MM.1S (cell line): ENCODE data around the gene B9D2.

Source experiments
- EZH2 ChIP-seq: fragments of 300-600 bp; sonication (generic); optimal IDR thresholded peaks from 2 replicates; pipeline ENCODE3; 2017; ENCODE audit warnings: low read depth, mild to moderate bottlenecking, antibody characterized with exemption, low read length, mixed read lengths
- EZH2phosphoT487 ChIP-seq: fragments of 300-600 bp; sonication (generic); IDR thresholded peaks from 2 replicates; pipeline ENCODE4 v1.6.1; 2018; ENCODE audit warnings: antibody characterized with exemption, low read length
- TF ChIP-seq, protein P1 (sequence below): fragments of 300-600 bp; sonication (generic); IDR thresholded peaks from 2 replicates; pipeline ENCODE4 v1.5.1; 2016; ENCODE audit warnings: antibody characterized with exemption, low read length, mixed read lengths

DNA sequence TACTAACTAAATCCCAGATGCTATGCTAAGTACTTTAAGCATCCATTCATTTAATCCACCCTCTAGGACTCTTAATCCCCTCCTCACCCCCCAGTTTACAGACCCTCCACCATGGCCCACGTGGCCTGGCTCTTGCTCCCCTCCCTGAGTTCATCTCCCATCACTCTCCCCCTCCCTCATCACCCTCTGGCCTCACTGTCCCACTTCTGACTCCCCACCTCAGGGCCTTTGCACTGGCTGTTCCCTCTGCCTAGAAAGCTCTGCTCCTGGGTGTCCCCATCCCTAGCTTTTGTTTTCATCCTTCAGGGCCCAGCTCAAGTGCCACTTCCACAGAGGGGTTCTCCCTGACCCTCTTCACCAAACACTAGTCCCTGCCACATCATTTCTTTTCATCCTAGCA lies 4.2 kb downstream of the B9D2 start:
- TF ChIP-seq, protein P1, sequence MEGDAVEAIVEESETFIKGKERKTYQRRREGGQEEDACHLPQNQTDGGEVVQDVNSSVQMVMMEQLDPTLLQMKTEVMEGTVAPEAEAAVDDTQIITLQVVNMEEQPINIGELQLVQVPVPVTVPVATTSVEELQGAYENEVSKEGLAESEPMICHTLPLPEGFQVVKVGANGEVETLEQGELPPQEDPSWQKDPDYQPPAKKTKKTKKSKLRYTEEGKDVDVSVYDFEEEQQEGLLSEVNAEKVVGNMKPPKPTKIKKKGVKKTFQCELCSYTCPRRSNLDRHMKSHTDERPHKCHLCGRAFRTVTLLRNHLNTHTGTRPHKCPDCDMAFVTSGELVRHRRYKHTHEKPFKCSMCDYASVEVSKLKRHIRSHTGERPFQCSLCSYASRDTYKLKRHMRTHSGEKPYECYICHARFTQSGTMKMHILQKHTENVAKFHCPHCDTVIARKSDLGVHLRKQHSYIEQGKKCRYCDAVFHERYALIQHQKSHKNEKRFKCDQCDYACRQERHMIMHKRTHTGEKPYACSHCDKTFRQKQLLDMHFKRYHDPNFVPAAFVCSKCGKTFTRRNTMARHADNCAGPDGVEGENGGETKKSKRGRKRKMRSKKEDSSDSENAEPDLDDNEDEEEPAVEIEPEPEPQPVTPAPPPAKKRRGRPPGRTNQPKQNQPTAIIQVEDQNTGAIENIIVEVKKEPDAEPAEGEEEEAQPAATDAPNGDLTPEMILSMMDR, result no peak
- TF ChIP-seq EZH2 (no peak), EZH2phosphoT487 (no peak)
